ENCODE data around the gene VSTM1.
"Not testable (repeated sequence)": the region's sequence is repeated elsewhere in the genome, so short reads cannot be mapped to it uniquely, and the experiment has no call there.

Gene VSTM1

GRCh38 chr19:54077334-54077733 is 13.6 kb upstream of the VSTM1 start:
- FAIRE-seq: no peak
- DNase-seq (ENCODE audit: extremely low spot score, insufficient read length, low read depth): no peak

DNA sequence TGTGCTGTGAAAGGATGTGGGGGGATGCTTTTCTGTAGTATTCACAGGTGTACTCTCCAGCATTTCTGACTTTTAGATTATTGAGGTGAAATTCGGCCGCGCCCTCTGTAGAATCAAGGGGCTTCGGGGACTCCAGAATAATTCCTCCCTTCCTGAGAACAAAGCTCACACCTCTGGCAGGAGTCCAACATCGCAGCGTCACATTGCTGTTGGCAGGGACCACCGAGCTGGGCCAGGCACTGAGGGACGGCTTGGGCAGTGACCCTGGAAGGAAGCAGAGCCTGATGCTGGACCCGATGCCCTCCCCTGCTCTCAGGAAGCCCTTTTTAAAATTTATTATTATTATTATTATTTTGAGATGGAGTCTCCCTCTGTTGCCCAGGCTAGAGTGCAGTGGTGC is 11.2 kb upstream of the VSTM1 start:
- DNase-seq (ENCODE audit: extremely low spot score, insufficient read length, low read depth) (no peak), FAIRE-seq (no peak)

DNA sequence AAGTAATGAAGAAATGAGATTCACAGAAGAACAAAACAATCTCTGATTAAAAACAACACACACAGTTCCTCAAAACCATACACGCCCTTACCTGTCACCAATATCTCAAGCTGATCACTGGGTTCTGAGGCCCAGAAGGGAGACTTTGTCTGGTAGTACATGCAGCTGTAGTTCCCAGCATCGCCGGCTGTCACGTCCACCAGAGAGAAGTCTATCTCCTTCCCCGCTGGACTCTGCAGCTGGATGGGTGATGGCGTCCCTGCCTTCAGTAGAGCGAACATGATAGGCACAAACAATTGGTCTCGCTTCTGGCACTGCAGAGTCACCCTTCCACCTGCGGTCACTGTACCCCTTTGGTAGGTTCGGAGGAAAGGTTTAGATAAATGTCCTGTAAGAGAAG is 10.1 kb upstream of the VSTM1 start:
- FAIRE-seq: no peak
- no peak for DNase-seq (ENCODE audit: extremely low spot score, insufficient read length, low read depth)

DNA sequence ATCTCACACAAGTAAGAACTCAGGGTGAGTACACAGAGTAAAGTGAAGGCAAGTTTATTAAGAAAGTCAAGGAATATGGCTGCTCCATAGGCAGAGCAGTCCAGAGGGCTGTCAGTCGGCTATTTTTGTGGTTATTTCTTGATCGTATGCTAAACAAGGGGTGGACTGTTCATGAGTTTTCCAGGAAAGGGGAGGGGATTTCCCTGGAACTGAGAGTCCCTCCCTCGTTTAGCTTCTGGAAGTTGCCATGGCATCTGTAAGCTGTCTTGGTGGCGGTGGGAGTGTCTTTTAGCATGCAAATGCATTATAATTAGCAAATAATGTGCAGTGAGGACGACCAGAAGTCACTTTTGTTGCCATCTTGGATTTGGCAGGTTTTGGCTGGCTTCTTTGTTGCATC is 5.8 kb upstream of the VSTM1 start:
- FAIRE-seq: no peak

DNA sequence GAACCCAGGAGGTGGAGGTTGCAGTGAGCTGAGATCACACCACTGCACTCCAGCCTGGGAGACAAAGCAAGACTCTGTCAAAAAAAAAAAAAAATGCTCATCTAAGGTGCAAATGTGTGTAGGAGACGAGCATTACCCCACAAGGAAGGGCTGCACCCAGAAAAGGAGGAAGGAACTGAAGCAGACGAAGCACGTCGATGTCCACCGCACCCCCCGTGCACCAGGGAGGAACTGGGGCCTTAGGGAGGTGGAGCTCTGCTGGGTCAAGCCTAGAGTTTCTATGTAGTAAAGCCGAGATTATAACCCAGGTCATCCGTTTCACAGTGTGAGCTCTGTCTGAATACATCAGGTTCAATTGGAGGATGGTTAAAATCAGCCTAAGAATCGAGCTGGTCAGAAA is 1.1 kb downstream of the VSTM1 start:
- FAIRE-seq: no peak

More for the DNA sequence above, 5.8 kb upstream of the VSTM1 start:
- no peak for DNase-seq (ENCODE audit: extremely low spot score, insufficient read length, low read depth)

GRCh38 chr19:54047616-54048015 is 16.1 kb downstream of the VSTM1 start:
- no peak for FAIRE-seq
- DNase-seq (ENCODE audit: extremely low spot score, insufficient read length, low read depth): no peak

More for the DNA sequence above, 1.1 kb downstream of the VSTM1 start:
- DNase-seq (ENCODE audit: extremely low spot score, insufficient read length, low read depth): no peak

GRCh38 chr19:54045771-54046170 is 17.9 kb downstream of the VSTM1 start:
- no peak for FAIRE-seq
- DNase-seq (ENCODE audit: extremely low spot score, insufficient read length, low read depth): no peak

DNA sequence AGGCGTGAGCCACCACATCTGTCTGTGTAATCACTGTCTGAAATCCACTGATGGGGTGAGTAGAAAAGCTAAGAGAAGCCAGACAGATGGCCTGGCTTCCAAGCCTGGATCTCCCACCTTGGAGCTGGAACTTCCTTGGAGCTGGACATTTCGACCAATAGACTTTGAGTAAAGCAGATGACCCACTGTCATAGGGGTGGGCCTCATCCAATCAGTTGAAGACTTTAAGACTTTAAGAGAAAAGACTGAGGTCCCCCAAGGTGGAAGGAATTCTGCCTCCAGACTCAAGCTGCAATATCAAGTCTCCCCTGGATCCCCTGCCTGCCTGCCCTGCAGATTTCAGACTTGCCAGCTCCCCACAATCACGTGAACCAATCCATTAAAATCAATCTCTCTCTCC is 20.7 kb downstream of the VSTM1 start:
- no peak for FAIRE-seq
- no peak for DNase-seq (ENCODE audit: extremely low spot score, insufficient read length, low read depth)

GRCh38 chr19:54041969-54042606 is 21.6 kb downstream of the VSTM1 start:
- no peak for FAIRE-seq
- DNase-seq (ENCODE audit: extremely low spot score, insufficient read length, low read depth): no peak

DNA sequence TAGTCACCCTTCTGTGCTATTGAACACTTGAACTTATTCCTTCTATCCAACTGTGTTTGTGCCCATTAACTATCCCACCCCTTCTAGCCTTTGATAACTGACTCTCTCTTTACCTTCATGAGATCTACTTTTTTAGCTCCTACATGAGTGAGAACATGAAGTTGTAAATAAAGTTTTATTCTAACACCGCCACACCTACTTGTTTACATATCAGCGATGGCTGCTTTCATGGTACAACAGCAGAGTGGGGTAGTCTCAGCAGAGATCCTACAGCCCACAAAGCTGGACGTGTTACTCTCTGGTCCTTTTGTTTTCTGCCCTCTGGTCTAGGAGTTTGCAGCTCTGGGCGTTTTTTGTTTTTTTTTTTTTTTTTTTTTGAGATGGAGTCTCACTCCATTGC is 23.7 kb downstream of the VSTM1 start:
- DNase-seq (ENCODE audit: extremely low spot score, insufficient read length, low read depth) (no peak), FAIRE-seq (no peak)

DNA sequence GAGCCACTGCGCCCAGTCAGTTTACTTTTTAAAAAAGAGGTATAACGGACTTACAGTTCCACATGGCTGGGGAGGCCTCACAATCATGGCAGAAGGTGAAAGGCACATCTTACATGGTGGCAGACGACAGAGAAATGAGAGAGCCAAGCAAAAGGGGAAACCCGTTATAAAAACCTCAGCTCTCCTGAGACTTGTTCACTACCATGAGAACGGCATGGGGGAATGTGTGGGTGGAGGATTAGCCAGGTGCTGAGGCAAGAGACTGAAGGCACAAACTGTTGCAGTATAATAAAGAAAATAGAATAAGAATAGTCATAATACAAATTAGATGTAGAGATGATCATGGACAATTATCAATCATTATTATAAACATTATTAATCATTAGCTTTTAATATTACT is 27.2 kb downstream of the VSTM1 start:
- not testable (repeated sequence) for FAIRE-seq; DNase-seq (ENCODE audit: extremely low spot score, insufficient read length, low read depth)

DNA sequence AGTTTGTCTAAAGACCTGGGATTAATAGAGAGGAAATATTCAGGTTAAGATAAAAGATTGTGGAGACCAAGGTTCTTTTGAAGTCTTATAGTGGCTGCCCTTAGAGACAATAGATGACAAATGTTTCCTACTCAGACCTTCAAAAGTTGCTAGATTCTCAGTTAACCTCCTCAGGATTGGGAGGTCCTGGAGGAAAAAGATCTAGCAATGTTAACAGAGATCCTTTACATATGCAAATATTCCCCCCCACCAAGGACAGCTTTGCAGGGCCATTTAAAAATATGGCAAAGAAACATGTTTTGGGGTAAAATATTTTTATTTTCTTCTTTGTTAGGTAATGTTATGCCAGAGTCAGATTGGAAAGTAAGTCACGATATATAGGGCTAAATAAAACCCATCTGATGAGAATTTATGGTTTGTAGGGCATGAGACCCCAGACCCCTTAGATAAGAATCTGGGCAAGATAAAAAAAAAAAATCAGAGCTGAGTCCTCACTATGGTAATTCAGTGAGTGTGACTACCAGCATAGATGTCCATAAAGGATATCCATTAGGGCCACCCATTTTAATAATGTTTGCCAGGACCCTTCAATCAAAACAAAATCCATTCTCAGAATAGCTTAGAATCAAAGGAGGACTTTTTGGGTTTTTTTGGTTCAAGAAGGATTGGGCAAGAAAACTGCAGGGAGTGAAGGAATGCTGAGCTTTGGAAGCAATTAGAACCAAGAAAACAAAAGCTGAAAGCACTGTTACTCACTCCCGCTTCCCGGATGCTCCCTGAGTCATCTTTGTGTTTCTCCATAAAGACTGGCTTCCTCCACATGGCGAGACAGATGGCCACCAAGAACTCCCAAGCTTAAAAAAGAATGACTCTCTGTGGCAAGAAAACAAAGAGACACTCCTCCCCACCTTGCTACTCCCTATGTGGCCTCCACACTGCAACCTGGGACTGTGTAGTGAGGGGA is 28.2 kb downstream of the VSTM1 start:
- FAIRE-seq (no peak), DNase-seq (ENCODE audit: extremely low spot score, insufficient read length, low read depth) (no peak)

GRCh38 chr19:54030895-54031586 is 32.7 kb downstream of the VSTM1 start:
- FAIRE-seq: no peak

GRCh38 chr19:54029930-54030490 is 33.7 kb downstream of the VSTM1 start:
- FAIRE-seq: no peak
- no peak for DNase-seq (ENCODE audit: extremely low spot score, insufficient read length, low read depth)

More at GRCh38 chr19:54030895-54031586, 32.7 kb downstream of the VSTM1 start:
- DNase-seq (ENCODE audit: extremely low spot score, insufficient read length, low read depth): no peak

DNA sequence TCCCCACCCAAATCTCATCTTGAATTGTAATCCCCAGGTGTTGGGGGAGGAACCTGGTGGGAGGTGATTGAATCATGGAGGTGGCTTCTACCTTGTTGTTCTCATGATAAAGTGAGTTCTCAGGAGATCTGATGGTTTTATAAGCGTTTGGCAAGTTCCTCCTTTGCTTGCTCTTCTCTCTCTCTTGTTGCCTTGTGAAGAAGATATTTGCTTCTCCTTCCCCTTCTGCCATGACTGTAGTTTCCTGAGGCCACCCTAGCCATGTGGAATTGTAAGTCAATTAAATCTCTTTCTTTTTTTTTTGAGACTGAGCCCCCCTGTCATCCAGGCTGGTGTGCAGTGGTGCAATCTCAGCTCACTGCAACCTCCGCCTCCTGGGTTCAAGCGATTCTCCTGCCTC is 34.4 kb downstream of the VSTM1 start:
- FAIRE-seq (no peak), DNase-seq (ENCODE audit: extremely low spot score, insufficient read length, low read depth) (no peak)

- FAIRE-seq (no peak), DNase-seq (ENCODE audit: extremely low spot score, insufficient read length, low read depth) (no peak)
Measured at GRCh38 chr19:54026656-54027055, 37.0 kb downstream of the VSTM1 start.

- FAIRE-seq (no peak), DNase-seq (ENCODE audit: extremely low spot score, insufficient read length, low read depth) (no peak)
Measured at GRCh38 chr19:54024660-54025059, 39.0 kb downstream of the VSTM1 start.

- no peak for FAIRE-seq
- DNase-seq (ENCODE audit: extremely low spot score, insufficient read length, low read depth): no peak
Measured at GRCh38 chr19:54023191-54023590, 40.5 kb downstream of the VSTM1 start.

DNA sequence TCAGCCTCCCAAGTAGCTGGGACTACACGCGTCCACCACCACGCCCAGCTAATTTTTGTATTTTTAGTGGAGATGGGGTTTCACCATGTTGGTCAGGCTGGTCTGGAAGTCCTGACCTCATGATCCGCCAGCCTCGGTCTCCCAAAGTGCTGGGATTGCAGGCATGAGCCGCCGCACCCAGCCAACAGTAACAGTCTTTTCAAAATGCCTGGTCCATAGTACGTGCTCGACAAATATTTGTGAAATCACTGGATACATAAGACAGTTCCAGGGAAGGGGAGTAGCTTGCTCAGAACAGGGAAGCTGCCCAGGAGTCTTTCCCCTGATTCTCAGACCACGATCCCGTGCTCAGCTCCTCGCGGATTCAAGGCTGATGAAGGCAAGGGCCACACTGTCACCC is 41.8 kb downstream of the VSTM1 start:
- FAIRE-seq: no peak
- no peak for DNase-seq (ENCODE audit: extremely low spot score, insufficient read length, low read depth)

GRCh38 chr19:54021363-54021762 is 42.3 kb downstream of the VSTM1 start:
- FAIRE-seq: no peak
- DNase-seq (ENCODE audit: extremely low spot score, insufficient read length, low read depth): no peak

All from GM18507 (cell line).